ENCODE measurements around the gene CD4.

Gene CD4

GRCh38 chr12:6855322-6855721, 66.0 kb downstream of the CD4 start:
- H4K20me1 ChIP-seq (ENCODE audit: low read depth, low read length): no peaks in the 10 kb centered on the region
- no peaks in the 10 kb centered on the region for H3K9me2 ChIP-seq (replicated peaks; ENCODE audit: insufficient read depth, low read length)
- H3K79me2 ChIP-seq (ENCODE audit: insufficient read depth, low read length): peaks cover 31% of the 10 kb centered on the region
- 0 out of 2 replicates have a peak, but pooled peaks cover 5% of the 10 kb centered on the region for H3K36me3 ChIP-seq (ENCODE audit: low read length)
- no peaks in the 10 kb centered on the region for H3K9me3 ChIP-seq (ENCODE audit: insufficient read depth, low read length)
- H3F3A ChIP-seq (ENCODE audit: insufficient read depth): 0 out of 2 replicates have a peak, but pooled peaks cover 4% of the 10 kb centered on the region
- H3K4me3 ChIP-seq (ENCODE audit: insufficient read depth, low read length, poor library complexity, severe bottlenecking): no peak overlapping the region
- no peak overlapping the region for H2AFZ ChIP-seq (ENCODE audit: low read depth, low read length, severe bottlenecking)
- no peak overlapping the region for H3K27ac ChIP-seq (ENCODE audit: low read depth, low read length)
- no peak overlapping the region for H3K9ac ChIP-seq (ENCODE audit: low read length)
- no peaks in the 10 kb centered on the region for H3K27me3 ChIP-seq (ENCODE audit: low read length)
- H3K4me2 ChIP-seq (ENCODE audit: low read depth, low read length, poor library complexity, severe bottlenecking): no peak overlapping the region
- no peak for TF ChIP-seq CTCF (IDR thresholded peaks at IDR 0.05; ENCODE audit: insufficient read depth, low read length, poor library complexity, severe bottlenecking)
- TF ChIP-seq EZH2phosphoT487 (conservative IDR thresholded peaks at IDR 0.05; ENCODE audit: low read length): no peak

GRCh38 chr12:6858799-6859198, 69.5 kb downstream of the CD4 start:
- Histone ChIP-seq H3K4me3 (ENCODE audit: insufficient read depth, low read length, poor library complexity, severe bottlenecking) (no peak overlapping the region), H4K20me1 (ENCODE audit: low read depth, low read length) (no peaks in the 10 kb centered on the region), H3K9me3 (ENCODE audit: insufficient read depth, low read length) (no peaks in the 10 kb centered on the region), H3K36me3 (ENCODE audit: low read length) (0 out of 2 replicates have a peak, but pooled peaks cover 5% of the 10 kb centered on the region), H3K9ac (ENCODE audit: low read length) (no peak overlapping the region), H3K9me2 (replicated peaks; ENCODE audit: insufficient read depth, low read length) (no peaks in the 10 kb centered on the region), H2AFZ (ENCODE audit: low read depth, low read length, severe bottlenecking) (no peak overlapping the region), H3K79me2 (ENCODE audit: insufficient read depth, low read length) (peaks cover 12% of the 10 kb centered on the region), H3K4me2 (ENCODE audit: low read depth, low read length, poor library complexity, severe bottlenecking) (no peak overlapping the region), H3K27ac (ENCODE audit: low read depth, low read length) (no peak overlapping the region), H3F3A (ENCODE audit: insufficient read depth) (no peaks in the 10 kb centered on the region), H3K27me3 (ENCODE audit: low read length) (no peaks in the 10 kb centered on the region)
- no peak for TF ChIP-seq EZH2phosphoT487 (conservative IDR thresholded peaks at IDR 0.05; ENCODE audit: low read length)

- H3K79me2 ChIP-seq (ENCODE audit: insufficient read depth, low read length): peaks cover under 1% of the 10 kb centered on the region; the same call in 1 of the 2 replicates
- H3K27ac ChIP-seq (ENCODE audit: low read depth, low read length): no peak overlapping the region
- 0 out of 2 replicates have a peak, but pooled peaks cover 5% of the 10 kb centered on the region for H3K36me3 ChIP-seq (ENCODE audit: low read length)
- H3K4me2 ChIP-seq (ENCODE audit: low read depth, low read length, poor library complexity, severe bottlenecking): no peak overlapping the region
- H3K9me2 ChIP-seq (replicated peaks; ENCODE audit: insufficient read depth, low read length): no peaks in the 10 kb centered on the region
- H3K27me3 ChIP-seq (ENCODE audit: low read length): no peaks in the 10 kb centered on the region
- no peak overlapping the region for H2AFZ ChIP-seq (ENCODE audit: low read depth, low read length, severe bottlenecking)
- no peak overlapping the region for H3K9ac ChIP-seq (ENCODE audit: low read length)
- no peak overlapping the region for H3K4me3 ChIP-seq (ENCODE audit: insufficient read depth, low read length, poor library complexity, severe bottlenecking)
- no peaks in the 10 kb centered on the region for H3F3A ChIP-seq (ENCODE audit: insufficient read depth)
- TF ChIP-seq EZH2phosphoT487 (conservative IDR thresholded peaks at IDR 0.05; ENCODE audit: low read length): no peak
- H3K9me3 ChIP-seq (ENCODE audit: insufficient read depth, low read length): no peaks in the 10 kb centered on the region
- H4K20me1 ChIP-seq (ENCODE audit: low read depth, low read length): no peaks in the 10 kb centered on the region
These were observed 70.8 kb downstream of the CD4 start for GRCh38 chr12:6860116-6860515.

GRCh38 chr12:6860942-6861341, 71.6 kb downstream of the CD4 start:
- Histone ChIP-seq H3K9me2 (replicated peaks; ENCODE audit: insufficient read depth, low read length) (no peaks in the 10 kb centered on the region), H3K27ac (ENCODE audit: low read depth, low read length) (no peak overlapping the region), H3K36me3 (ENCODE audit: low read length) (0 out of 2 replicates have a peak, but pooled peaks cover 5% of the 10 kb centered on the region), H3K9ac (ENCODE audit: low read length) (no peak overlapping the region), H3K79me2 (ENCODE audit: insufficient read depth, low read length) (no peaks in the 10 kb centered on the region), H2AFZ (ENCODE audit: low read depth, low read length, severe bottlenecking) (no peak overlapping the region), H3F3A (ENCODE audit: insufficient read depth) (no peaks in the 10 kb centered on the region), H3K4me3 (ENCODE audit: insufficient read depth, low read length, poor library complexity, severe bottlenecking) (no peak overlapping the region), H3K9me3 (ENCODE audit: insufficient read depth, low read length) (no peaks in the 10 kb centered on the region), H3K27me3 (ENCODE audit: low read length) (no peaks in the 10 kb centered on the region), H4K20me1 (ENCODE audit: low read depth, low read length) (no peaks in the 10 kb centered on the region), H3K4me2 (ENCODE audit: low read depth, low read length, poor library complexity, severe bottlenecking) (no peak overlapping the region)
- TF ChIP-seq CTCF (IDR thresholded peaks at IDR 0.05; ENCODE audit: insufficient read depth, low read length, poor library complexity, severe bottlenecking) (no peak), EZH2phosphoT487 (conservative IDR thresholded peaks at IDR 0.05; ENCODE audit: low read length) (no peak)
